ENCODE measurements around the gene BTBD17. TPM values are rescaled to one million over a fixed set of nuclear protein-coding genes. Genes with fewer than 3 reads are reported as not detected.
A peak's percentile ranks its signal among the peaks of the same experiment; 100 is the strongest.

The BTBD17 gene
- total and polyA plus RNA-seq, 4 experiments from 2014 or later = not detected

DNA sequence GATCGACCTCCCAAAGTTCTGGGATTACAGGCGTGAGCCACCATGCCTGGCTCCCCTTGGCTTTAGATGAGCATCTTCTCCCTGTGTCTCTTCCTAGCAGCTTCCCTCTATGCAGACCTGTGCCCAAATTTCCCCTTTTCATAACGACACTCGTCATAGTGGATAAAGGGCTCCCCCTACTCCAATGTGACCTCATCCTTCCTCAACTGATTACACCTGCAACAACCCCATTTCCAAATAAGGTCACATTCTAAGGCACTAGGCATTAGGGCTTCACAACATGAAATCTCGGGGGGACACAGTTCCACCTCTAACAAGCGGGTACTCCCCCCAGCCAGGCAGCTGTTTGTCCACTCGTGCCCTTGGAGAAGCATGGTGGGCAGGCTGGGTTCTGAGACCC lies 25.4 kb downstream of the BTBD17 start:
- Histone ChIP-seq H3K27me3 (ENCODE audit: insufficient read depth, low read length) (no peaks in the 10 kb centered on the region), H3K4me3 (ENCODE audit: low read length in 2 of 2) (no peak overlapping the region), H3K27ac (ENCODE audit: low read depth, low read length) (no peak overlapping the region), H3K4me1 (ENCODE audit: insufficient read depth, low read length) (no peaks in the 10 kb centered on the region), H3K9me3 (ENCODE audit: control insufficient read depth in 1 of 2, low read length in 2 of 2) (no peaks in the 10 kb centered on the region), H3K36me3 (ENCODE audit: insufficient read depth, low read length) (no peaks in the 10 kb centered on the region)
- Mint-ChIP-seq H3K36me3 (no peaks in the 10 kb centered on the region), H3K27me3 (no peaks in the 10 kb centered on the region), H3K4me1 (peaks cover 0 to 1% (median 0%) of the 10 kb centered on the region in 4 donors), H3K4me3 (no peak overlapping the region), H3K27ac (no peak overlapping the region), H3K9me3 (no peaks in the 10 kb centered on the region)
- POLR2A ChIA-PET (ENCODE audit: partially characterized antibody) = no interaction called here
- no peak for DNase-seq
- CTCF ChIA-PET (ENCODE audit: partially characterized antibody) = interaction anchor here (1.9 kb wide), 1 partner anchor 32 kb away, joined by 7 read pairs; no protein-coding TSS in a partner anchor
- intact Hi-C loops (cut with micrococcal nuclease) = no loop called here

DNA sequence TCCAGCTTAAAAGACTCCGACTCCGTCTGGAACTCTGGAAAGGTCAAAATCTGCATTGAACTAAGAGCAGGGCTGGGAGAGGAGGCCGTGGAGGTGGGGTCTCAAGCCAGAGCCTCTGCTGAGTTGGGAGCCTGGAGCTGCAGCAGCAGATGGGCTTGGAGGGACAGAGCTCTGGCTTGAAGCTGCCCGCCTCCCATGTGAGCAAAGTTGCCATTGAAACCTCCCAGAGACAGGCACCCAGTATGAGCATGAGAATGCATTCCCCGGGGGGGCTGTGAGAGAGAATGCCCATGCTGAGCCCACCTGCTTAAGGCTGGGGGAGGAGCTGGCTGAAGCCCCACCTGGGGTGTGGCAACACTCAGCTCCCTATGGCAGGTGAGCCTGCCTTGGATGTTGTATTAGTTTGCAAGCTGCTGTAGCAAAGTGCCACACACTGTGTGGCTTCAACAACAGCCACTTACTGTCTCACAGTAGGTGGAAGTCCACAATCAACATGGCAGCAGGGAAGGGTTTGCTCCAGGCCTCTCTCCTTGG lies 26.1 kb downstream of the BTBD17 start:
- H3K4me3 Mint-ChIP-seq = no peak overlapping the region
- no peaks in the 10 kb centered on the region for H3K27me3 ChIP-seq (ENCODE audit: insufficient read depth, low read length)
- POLR2A ChIA-PET (ENCODE audit: partially characterized antibody) = no interaction called here
- no peaks in the 10 kb centered on the region for H3K4me1 ChIP-seq (ENCODE audit: insufficient read depth, low read length)
- no peak overlapping the region for H3K4me3 ChIP-seq (ENCODE audit: low read length in 2 of 2)
- no peaks in the 10 kb centered on the region for H3K9me3 Mint-ChIP-seq
- H3K27ac Mint-ChIP-seq = peak overlapping the region in 1 of 7 donors; percentile 53
- no peaks in the 10 kb centered on the region for H3K9me3 ChIP-seq (ENCODE audit: control insufficient read depth in 1 of 2, low read length in 2 of 2)
- no peak overlapping the region for H3K27ac ChIP-seq (ENCODE audit: low read depth, low read length)
- no peaks in the 10 kb centered on the region for H3K27me3 Mint-ChIP-seq
- intact Hi-C loops (cut with micrococcal nuclease) = no loop called here
- DNase-seq = no peak
- CTCF ChIA-PET (ENCODE audit: partially characterized antibody) = interaction anchor here (1.9 kb wide), 1 partner anchor 33 kb away, joined by 7 read pairs; no protein-coding TSS in a partner anchor
- peaks cover 0 to 1% (median 0%) of the 10 kb centered on the region in 4 donors for H3K4me1 Mint-ChIP-seq
- no peaks in the 10 kb centered on the region for H3K36me3 ChIP-seq (ENCODE audit: insufficient read depth, low read length)
- no peaks in the 10 kb centered on the region for H3K36me3 Mint-ChIP-seq

DNA sequence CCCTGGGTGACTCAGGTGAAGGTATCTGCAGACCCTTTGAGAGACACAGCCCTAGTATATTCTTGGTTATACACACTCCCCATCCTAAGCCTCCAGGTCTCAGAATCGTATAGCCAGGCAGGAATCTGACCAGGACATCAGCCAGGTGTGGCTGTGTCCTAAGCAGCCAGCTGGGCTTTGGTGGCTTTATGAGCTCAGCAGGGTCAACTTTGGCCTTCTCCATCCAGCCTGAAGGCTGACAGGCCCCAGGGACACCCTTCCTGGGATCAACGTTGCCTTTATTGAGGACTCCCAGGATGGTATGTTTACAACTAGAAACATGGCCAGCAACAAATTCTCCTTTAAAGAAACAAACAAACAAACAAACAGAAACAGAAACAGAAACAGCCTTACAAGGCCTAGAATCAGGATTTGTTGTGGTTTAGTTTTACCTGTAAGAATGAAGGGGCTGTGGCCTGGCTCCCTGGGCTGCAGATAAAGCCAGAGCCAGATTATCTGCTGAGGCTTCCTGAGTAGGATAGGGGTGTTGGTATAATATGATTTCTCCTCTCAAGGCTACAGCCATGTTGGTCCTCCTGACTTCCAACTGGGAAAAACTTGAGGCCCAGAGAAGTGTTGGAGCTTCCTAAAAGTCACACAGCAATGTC lies 27.2 kb downstream of the BTBD17 start:
- intact Hi-C loops (cut with micrococcal nuclease) = no loop called here
- Mint-ChIP-seq H3K9me3 (no peaks in the 10 kb centered on the region), H3K36me3 (no peaks in the 10 kb centered on the region), H3K4me1 (peaks cover 2 to 7% (median 4%) of the 10 kb centered on the region in 4 donors), H3K4me3 (no peak overlapping the region), H3K27me3 (no peaks in the 10 kb centered on the region), H3K27ac (peak overlapping the region in 1 of 7 donors; percentile 60)
- no peak overlapping the region for H3K27ac ChIP-seq (ENCODE audit: low read depth, low read length)
- no peak overlapping the region for H3K4me3 ChIP-seq (ENCODE audit: low read length in 2 of 2)
- no peaks in the 10 kb centered on the region for H3K9me3 ChIP-seq (ENCODE audit: control insufficient read depth in 1 of 2, low read length in 2 of 2)
- no peak for DNase-seq
- ChIA-PET POLR2A (ENCODE audit: partially characterized antibody) (no interaction called here), CTCF (ENCODE audit: partially characterized antibody) (interaction anchor here (0.7 to 1.9 kb wide), 2 partner anchors 11 to 34 kb away, joined by 3 to 7 read pairs; no protein-coding TSS in a partner anchor)
- peaks cover 6% of the 10 kb centered on the region for H3K4me1 ChIP-seq (ENCODE audit: insufficient read depth, low read length)
- no peaks in the 10 kb centered on the region for H3K27me3 ChIP-seq (ENCODE audit: insufficient read depth, low read length)
- H3K36me3 ChIP-seq (ENCODE audit: insufficient read depth, low read length) = no peaks in the 10 kb centered on the region

DNA sequence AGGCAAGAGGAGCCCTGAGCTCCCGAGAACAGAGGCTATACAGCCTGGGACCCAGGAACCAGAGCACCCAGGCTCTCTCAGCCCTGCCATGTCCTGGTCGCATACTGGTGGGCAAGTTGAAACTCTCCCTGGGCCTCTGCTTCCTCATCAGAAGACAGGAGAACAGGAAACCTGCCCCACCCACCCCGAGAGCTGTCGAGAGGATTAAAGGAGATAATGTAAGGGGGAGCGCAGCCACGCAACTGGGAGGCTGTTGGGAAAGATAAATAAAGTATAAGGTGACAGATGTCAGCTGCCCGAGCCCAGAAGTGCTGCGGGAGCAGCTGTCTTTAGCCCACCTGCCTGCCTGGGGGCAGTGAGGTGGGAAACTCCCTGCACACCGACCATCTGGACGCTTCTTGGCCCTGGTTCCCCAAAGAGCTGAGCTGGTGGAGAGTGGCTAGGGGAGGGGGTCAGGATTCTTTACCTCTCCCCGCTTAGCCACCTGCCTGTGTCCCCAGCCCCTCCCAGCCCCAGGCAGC lies 28.8 kb downstream of the BTBD17 start:
- Histone ChIP-seq H3K36me3 (ENCODE audit: insufficient read depth, low read length) (no peaks in the 10 kb centered on the region), H3K4me1 (ENCODE audit: insufficient read depth, low read length) (peaks cover 17% of the 10 kb centered on the region), H3K27ac (ENCODE audit: low read depth, low read length) (no peak overlapping the region), H3K9me3 (ENCODE audit: control insufficient read depth in 1 of 2, low read length in 2 of 2) (no peaks in the 10 kb centered on the region), H3K27me3 (ENCODE audit: insufficient read depth, low read length) (no peaks in the 10 kb centered on the region), H3K4me3 (ENCODE audit: low read length in 2 of 2) (no peak overlapping the region)
- ChIA-PET POLR2A (ENCODE audit: partially characterized antibody) (no interaction called here), CTCF (ENCODE audit: partially characterized antibody) (interaction anchor here (1.0 to 2.6 kb wide), 3 partner anchors 35 to 119 kb away, joined by 3 to 7 read pairs (median 4); partner anchors contain the start of gene TTYH2)
- no peak overlapping the region for H3K27ac Mint-ChIP-seq
- intact Hi-C loops (cut with micrococcal nuclease) = no loop called here
- H3K9me3 Mint-ChIP-seq = no peaks in the 10 kb centered on the region
- DNase-seq = no peak
- no peaks in the 10 kb centered on the region for H3K27me3 Mint-ChIP-seq
- no peaks in the 10 kb centered on the region for H3K36me3 Mint-ChIP-seq
- H3K4me1 Mint-ChIP-seq = peaks cover 11 to 19% (median 15%) of the 10 kb centered on the region in 4 donors
- H3K4me3 Mint-ChIP-seq = no peak overlapping the region

DNA sequence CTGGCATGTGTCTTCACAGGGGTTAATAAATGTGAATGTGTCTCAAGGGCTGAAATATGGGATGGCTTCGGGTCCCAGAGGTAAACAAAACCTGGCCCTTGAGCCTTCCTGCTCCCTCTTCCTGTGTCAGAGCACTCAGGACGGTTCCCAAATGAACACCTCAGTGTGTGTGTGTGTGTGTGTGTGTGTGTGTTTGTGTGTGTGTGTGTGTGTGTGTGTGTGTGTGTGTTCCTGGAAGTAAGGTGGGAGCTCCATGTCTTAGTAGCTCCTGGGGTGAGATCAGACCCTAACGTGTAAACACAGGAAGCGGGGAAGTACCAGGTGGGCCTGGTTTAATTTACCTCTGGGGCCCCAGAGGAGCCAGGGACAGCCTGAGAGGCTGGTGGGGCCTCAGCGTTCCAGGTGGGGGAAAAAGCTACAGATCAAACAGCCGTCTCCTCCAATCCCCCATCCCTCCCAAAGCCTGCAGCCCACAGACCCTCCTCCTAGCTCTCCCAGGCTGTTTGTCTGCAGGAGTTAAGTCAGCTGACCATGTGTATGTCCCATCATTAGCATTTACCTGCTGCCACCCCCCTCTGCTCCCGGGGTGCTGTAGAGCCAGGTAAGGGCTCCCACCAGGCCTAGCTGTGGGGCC lies 29.5 kb downstream of the BTBD17 start:
- Histone ChIP-seq H3K9me3 (ENCODE audit: control insufficient read depth in 1 of 2, low read length in 2 of 2) (no peaks in the 10 kb centered on the region), H3K27ac (ENCODE audit: low read depth, low read length) (no peak overlapping the region), H3K27me3 (ENCODE audit: insufficient read depth, low read length) (no peaks in the 10 kb centered on the region), H3K36me3 (ENCODE audit: insufficient read depth, low read length) (no peaks in the 10 kb centered on the region), H3K4me3 (ENCODE audit: low read length in 2 of 2) (no peak overlapping the region), H3K4me1 (ENCODE audit: insufficient read depth, low read length) (peaks cover 22% of the 10 kb centered on the region)
- Mint-ChIP-seq H3K27me3 (no peaks in the 10 kb centered on the region), H3K4me1 (peaks cover 12 to 23% (median 16%) of the 10 kb centered on the region in 4 donors), H3K36me3 (no peaks in the 10 kb centered on the region), H3K9me3 (no peaks in the 10 kb centered on the region), H3K4me3 (no peak overlapping the region), H3K27ac (peak overlapping the region in 3 of 7 donors; percentile 56 to 82 (median 79))
- intact Hi-C loops (cut with micrococcal nuclease) = no loop called here
- CTCF ChIA-PET (ENCODE audit: partially characterized antibody) = interaction anchor here (1.1 to 2.6 kb wide), 3 partner anchors 36 to 48 kb away, joined by 3 to 7 read pairs (median 3); no protein-coding TSS in a partner anchor
- POLR2A ChIA-PET (ENCODE audit: partially characterized antibody) = no interaction called here
- DNase-seq = no peak

DNA sequence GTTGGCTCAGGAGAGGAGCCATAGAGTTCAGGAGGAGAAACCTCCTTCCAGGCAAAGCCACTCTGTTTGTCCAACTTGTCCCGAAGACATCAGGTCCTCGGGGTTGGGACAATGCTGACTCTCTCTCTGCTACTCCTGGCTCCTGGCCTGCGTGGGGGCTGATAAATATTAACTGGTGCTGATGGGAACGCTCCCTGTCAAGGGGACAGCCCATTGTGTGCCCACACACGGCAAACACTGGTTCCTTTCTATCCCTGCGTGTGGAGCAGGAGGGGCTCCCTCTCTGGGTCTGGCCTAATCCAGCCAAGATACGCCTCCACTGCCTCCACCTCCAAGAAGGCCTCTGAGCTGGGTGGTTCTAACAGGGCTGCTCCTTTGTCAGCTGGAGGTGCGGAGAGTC lies 31.2 kb downstream of the BTBD17 start:
- no peaks in the 10 kb centered on the region for H3K9me3 ChIP-seq (ENCODE audit: control insufficient read depth in 1 of 2, low read length in 2 of 2)
- peaks cover 36% of the 10 kb centered on the region for H3K4me1 ChIP-seq (ENCODE audit: insufficient read depth, low read length)
- no peak overlapping the region for H3K27ac ChIP-seq (ENCODE audit: low read depth, low read length)
- H3K27me3 Mint-ChIP-seq = no peaks in the 10 kb centered on the region
- ChIA-PET CTCF (ENCODE audit: partially characterized antibody) (interaction anchor here (0.9 to 2.6 kb wide), 3 partner anchors 10 to 48 kb away, joined by 3 to 7 read pairs (median 4); no protein-coding TSS in a partner anchor), POLR2A (ENCODE audit: partially characterized antibody) (no interaction called here)
- H3K36me3 Mint-ChIP-seq = no peaks in the 10 kb centered on the region
- H3K27me3 ChIP-seq (ENCODE audit: insufficient read depth, low read length) = no peaks in the 10 kb centered on the region
- peak overlapping the region in 1 of 8 donors; percentile 52 for H3K4me3 Mint-ChIP-seq
- H3K4me3 ChIP-seq (ENCODE audit: low read length in 2 of 2) = no peak overlapping the region
- H3K9me3 Mint-ChIP-seq = no peaks in the 10 kb centered on the region
- no peak for DNase-seq
- H3K4me1 Mint-ChIP-seq = peaks cover 19 to 34% (median 25%) of the 10 kb centered on the region in 4 donors
- H3K36me3 ChIP-seq (ENCODE audit: insufficient read depth, low read length) = no peaks in the 10 kb centered on the region
- no peak overlapping the region for H3K27ac Mint-ChIP-seq
- intact Hi-C loops (cut with micrococcal nuclease) = no loop called here

DNA sequence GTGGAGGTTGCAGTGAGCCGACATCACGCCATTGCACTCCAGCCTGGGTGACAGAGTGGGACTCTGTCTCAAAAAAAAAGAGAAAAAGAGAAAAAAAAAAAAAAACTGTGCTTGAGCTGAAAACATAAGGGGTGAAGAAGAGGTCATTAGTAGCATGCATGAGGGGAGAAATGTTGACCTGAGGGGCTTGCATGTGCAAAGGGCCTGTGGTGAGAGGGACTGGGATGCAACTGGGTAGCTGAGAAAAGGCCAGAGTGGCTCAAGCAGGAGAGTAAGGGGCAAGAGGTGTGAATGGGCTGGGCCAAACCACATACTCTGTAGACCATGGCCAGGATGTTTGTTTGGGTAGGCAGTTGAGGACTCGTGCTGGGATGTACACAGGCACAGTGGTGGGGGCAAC lies 32.3 kb downstream of the BTBD17 start:
- H3K4me1 Mint-ChIP-seq = peaks cover 21 to 40% (median 28%) of the 10 kb centered on the region in 4 donors
- peak overlapping the region in 7 of 8 donors; percentile 12 to 69 (median 50) for H3K4me3 Mint-ChIP-seq
- POLR2A ChIA-PET (ENCODE audit: partially characterized antibody) = interaction anchor here (2.0 kb wide), 1 partner anchor 16 kb away, joined by 5 read pairs; no protein-coding TSS in a partner anchor
- peak overlapping the region in 6 of 7 donors; percentile 6 to 88 (median 72) for H3K27ac Mint-ChIP-seq
- Histone ChIP-seq H3K36me3 (ENCODE audit: insufficient read depth, low read length) (no peaks in the 10 kb centered on the region), H3K9me3 (ENCODE audit: control insufficient read depth in 1 of 2, low read length in 2 of 2) (no peaks in the 10 kb centered on the region), H3K4me1 (ENCODE audit: insufficient read depth, low read length) (peaks cover 39% of the 10 kb centered on the region), H3K27ac (ENCODE audit: low read depth, low read length) (no peak overlapping the region), H3K4me3 (ENCODE audit: low read length in 2 of 2) (no peak overlapping the region), H3K27me3 (ENCODE audit: insufficient read depth, low read length) (no peaks in the 10 kb centered on the region)
- no peak for DNase-seq
- CTCF ChIA-PET (ENCODE audit: partially characterized antibody) = interaction anchor here (1.3 to 1.4 kb wide), 3 partner anchors 31 to 130 kb away, joined by 3 to 4 read pairs (median 3); no protein-coding TSS in a partner anchor
- no peaks in the 10 kb centered on the region for H3K27me3 Mint-ChIP-seq
- no peaks in the 10 kb centered on the region for H3K36me3 Mint-ChIP-seq
- H3K9me3 Mint-ChIP-seq = no peaks in the 10 kb centered on the region
- intact Hi-C loops (cut with micrococcal nuclease) = no loop called here
